ENCODE results near the gene R3HCC1L.

R3HCC1L gene

DNA sequence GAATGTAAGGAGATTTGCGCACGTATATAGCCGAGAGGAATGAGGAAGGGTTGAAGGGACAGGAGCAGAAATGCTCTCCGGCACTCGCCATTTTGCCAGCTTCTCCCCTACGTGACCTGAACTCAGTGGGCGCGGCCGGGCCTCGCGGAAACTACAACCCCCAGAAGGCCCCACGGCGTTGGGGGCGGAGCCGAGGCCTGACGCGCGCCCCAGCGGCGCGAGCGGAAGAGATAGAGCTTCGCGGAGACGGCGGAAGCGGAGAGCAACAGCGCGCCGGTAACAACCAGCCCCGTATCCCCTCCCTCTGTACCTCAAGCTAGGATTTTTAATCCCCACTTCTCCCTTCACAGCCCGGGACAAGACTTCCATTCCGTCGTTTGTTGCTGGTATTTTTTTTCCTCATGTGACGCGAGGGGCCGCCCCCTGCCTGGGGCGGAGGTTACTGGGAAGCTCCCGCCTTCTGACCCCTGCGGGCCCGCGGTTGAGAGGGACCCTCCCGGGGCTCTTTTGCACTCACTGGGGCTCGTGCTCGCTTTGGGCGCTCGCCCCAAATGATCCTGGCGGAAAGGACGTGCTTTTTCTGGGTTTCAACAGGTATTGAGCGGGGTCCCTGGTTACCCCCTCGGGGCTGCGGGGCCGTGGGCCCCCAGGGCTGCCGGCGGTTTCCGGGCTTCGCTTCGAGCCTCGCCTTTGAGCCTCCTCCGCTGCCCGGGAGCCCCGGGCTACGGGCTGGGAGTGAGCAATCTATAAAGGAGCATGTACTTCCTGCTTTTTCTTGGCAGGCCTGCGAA, at the start of gene R3HCC1L:
Gene R3HCC1L (plus strand): TSS at position 227 of the 791 bp plus-strand sequence. CDS start 73,458 bp downstream, outside the sequence.
- peak; percentile 92 for DNase-seq (ENCODE audit: low spot score)

DNA sequence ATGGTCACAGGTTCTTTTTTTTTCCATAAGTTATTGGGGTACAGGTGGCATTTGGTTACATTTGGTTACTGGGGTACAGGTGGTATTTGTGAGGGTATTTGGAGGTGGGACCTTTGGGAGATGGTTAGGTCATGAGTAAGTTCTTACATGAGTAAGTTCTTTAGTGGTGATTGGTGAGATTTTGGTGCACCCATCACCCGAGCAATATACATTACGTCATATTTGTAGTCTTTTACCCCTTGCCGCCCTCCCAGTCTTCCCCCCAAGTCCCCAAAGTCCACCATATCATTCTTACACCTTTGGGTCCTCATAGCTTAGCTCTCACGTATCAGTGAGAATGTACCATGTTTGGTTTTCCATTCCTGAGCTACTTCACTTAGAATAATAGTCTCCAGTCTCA, 49.2 kb upstream of the R3HCC1L start:
- no peak for DNase-seq (ENCODE audit: low spot score)

DNA sequence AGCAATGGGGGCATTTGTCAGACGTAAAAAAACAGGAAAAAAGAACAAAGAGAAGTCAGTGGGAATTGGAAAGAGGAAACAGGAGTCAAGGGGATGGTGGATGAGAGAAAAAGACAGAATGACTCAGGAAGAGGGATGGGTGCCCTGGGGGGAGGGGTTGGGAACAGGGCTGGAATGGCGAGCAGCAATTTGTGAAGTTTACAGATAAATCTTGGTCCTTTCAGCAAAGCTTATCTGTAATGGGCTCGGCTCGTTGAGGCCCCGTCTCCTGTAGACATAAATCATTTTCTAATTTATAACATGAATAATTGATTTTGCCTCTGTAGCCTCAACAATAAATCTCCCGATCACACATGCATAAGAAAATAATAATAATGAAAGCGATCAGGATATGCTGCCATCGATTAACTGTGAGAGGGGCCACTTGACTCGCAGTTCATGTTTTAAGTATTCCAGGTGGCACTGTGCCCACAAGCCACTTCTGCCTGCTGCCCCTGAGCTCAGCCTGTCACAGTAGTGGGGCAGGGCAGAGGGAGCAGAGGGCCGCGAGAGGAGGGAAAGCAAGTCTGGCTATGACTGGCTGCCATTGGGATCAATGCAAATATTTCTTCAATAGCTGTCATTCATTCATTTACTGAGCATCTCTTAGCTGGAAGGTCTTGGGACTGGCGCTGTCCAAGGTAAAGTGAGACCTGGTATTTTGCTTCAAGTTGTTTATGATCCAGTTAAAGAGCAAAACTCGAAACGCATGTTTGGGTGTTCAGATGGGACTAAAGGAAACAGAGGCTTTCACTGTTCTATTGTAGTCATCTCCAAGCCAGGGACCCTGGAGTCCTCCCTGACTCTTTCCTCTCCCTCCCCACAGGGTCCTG, 47.4 kb upstream of the R3HCC1L start:
- DNase-seq (ENCODE audit: low spot score) = no peak

DNA sequence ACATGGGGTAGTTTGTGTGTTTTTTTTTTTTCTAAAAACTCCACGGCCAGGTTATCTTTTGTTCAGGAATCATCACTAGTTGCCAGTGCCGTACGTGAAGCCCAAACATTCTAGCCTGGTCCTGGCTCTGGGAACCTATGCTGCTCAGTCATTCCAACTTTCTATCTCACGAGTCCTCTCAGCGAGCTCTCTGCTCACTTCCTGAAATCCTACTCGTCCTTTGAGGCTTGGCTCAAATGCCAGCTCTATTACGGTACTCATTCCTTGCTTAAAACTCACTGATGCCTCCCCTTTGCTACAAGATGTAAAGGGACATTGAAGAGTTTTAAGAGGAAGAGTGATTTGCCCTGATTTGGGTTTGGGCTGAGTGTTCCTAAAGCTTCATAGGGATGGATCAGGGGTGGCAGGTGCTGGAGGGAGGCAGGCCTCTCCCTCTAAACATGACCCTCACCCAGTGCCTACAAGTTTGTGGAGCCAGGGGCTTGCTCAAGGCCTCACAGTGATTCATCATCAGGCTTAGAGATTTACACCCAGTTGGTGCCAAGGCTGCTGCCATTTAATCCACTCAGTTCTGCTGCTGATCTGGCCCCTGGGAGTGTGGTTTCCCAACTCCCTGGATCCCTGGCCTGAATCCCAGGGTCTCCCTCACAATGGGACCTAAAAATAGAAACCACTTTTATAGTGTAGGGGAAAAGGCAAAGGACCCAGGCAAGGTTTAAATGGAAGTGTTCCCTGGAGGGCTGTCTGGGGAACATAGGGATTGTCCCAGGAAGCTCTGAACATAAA, 46.1 kb upstream of the R3HCC1L start:
- no peak for DNase-seq (ENCODE audit: low spot score)

DNA sequence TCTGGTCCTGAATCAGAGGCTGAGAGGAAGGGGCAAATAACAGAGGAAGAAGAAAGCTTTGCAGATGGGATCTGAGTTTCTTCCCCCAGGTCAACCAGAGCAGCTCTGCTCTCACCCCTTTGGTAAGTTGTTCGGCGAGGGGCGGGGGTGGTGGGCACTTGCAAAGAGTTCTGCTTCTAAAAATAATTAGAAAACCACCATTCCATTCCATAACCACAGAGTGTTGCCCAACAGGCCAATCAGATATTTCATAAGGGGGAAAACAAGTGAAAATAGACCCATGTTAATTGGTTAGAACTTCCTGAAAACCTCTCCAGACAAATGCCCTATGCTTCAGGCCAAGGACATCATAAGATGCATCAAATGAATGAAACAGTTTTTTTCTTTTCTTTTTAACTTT, 43.6 kb upstream of the R3HCC1L start:
- DNase-seq (ENCODE audit: low spot score) = no peak

DNA sequence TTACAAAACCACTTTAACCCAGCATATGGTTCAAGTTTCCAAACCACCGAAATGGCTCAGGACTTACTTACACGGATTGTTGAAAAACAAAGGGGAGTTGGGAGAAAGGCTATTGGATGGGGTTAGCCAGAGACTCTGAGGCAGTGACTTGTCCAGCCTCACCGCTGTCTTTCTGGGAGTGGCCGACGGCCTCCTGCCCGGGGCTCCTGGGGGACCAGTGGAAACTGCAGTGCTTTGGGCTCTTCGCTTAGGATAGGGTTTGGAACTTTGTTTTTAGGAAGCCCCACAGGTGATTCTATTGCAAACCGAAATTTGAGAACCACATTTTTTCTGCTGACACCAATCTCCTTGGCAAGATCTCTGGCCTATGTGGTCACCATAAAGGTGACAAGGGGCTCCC, 38.1 kb upstream of the R3HCC1L start:
- DNase-seq (ENCODE audit: low spot score) = no peak

DNA sequence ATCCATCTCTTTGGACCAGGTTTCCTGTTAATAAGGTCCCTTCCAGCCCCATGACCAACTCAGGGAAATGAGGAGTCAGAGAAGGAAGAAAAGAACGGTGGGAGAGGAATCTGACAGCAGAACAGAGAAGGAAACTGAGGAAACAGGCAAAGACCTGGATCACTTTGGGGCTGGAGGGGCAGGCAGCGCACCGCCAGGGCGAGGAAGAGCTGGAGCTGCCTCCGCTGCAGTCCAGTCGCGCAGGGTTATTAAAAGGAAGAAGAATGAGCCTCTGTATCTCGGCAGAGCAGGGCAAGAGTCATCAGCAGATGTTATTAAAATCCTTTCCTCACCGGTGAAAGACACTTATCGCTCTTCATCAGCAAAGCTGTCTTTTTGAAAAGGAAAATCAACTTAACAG, 37.7 kb upstream of the R3HCC1L start:
- DNase-seq (ENCODE audit: low spot score) = no peak

DNA sequence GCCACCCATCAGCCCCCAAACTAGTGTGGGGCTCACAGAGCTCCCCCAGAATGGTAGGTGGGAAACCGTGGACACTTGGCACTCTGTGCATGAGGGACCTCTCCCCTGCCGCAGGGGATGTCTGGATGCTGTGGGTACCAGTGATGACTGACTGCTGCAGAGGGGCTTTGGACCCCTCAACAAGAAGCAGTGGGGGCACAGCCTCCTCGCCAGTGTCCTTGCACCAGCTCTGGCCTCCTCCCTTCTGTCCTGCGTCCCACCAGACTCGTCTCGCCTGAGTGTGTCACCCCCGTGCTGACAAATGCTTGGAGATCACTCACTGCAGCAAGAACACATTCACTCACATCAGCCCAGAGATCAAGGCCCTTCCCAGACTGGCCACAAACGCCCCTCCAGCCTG, 37.3 kb upstream of the R3HCC1L start:
- no peak for DNase-seq (ENCODE audit: low spot score)

DNA sequence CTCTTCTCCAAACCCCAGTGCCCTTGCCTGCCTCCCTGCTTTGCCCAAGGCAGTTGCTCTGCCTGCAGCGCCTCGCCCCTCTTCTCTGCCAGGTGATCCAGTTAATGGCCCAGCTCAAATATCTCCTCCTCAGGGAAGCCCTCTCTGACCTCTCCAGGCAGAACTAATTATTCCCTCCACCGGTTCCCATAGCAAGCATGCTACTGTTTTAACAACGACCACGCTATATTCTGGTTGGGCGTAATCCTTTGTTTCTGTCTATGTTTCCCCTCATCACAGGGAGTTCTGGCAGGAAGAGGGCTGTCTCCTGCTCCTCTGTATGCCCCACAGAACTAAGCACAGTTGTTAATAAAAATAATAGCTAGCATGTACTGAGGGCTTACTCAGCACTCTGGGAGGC, 36.8 kb upstream of the R3HCC1L start:
- DNase-seq (ENCODE audit: low spot score) = no peak

DNA sequence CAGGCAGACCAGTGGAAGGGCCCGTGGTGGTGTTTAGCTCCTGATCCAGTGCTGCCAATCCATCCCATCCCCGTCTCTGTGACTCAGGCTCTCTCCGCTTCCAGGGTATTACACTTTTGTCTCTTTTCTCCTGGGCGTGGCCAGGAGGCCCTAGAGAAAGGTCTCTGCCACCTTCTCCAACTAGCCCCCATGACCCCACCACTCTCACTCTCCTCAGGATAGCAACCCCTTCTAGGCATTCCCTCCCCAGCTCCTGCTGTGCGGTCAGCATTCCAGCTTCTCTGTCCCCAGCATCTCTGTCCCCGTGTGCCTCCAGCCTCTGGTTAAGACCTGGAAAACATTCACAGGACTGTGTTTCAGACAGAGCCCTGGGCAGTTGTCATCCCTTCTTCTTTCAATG, 36.2 kb upstream of the R3HCC1L start:
- DNase-seq (ENCODE audit: low spot score) = no peak

DNA sequence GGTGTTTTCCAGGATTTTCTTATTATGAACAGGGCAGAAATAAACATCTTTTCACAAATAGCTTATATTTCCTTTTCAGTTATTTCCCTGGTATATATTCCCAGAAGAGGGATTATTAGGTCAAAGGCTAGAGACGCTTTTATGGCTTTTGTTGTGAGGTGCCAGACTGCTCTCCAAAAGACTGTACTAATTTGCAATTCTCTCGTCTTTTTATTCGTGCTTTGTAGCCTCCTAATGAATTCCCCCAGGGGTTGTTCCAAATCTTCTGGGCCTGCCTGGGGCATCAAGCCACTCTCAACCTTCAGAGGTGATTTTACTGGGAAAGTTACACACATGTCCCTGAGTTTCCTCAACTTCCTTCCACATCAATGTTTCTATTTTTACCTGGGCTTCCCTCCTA, 34.0 kb upstream of the R3HCC1L start:
- no peak for DNase-seq (ENCODE audit: low spot score)

DNA sequence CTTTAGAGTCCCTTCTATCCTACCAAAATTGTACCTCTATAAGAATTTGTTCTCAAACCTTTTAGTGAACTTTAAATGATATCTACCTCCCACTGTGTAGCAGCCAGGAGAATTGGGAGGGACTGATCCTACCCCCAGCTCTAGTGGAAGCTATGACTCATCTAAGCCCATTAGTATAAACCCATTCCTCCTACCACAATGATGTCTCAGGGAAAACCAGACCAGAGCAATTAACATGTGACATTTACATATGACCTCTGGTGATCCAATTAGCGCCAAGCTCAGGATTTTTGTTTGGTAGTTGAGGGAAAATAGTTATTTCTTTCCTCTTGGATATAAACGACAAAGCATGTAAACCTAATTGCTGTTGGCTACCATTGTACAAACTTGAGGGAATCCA, 33.1 kb upstream of the R3HCC1L start:
- DNase-seq (ENCODE audit: low spot score) = no peak

DNA sequence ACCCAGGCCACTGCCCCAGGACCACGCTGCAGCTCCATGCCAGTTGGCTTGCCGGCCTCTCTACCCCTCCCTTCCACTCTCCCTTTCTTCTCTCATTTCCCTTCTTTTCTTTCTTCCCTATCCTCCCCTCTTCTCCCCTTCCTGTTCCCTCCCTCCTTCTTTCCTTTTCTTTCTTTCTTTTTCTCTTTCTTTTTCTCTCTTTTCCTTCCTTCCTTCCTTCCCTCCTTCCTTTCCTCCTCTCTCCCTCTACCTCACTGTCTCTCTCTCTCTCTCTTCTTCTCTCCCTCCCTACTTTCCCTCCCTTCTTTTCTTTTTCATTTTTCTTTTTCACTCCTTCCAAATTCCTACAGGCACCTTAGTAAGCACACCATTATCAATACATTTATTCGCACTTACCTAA, 30.3 kb upstream of the R3HCC1L start:
- no peak for DNase-seq (ENCODE audit: low spot score)

DNA sequence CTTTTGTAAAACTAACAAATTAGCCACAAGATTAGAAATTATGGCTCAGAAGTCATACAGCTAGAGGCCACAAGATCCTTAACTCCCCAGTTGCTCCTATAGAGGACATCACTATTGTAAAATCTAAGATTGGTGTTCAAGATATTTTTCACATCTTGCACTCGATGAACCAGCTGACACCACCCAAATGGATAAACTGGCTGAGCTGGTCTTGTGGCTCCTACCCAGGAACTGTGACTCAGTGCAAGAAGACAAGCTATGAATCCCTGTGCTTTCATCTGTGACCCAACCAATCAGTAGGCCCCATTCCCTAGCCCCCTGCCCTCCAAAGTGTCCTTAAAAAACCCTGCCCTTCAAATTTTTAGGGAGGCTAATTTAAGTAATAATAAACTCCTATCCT, 27.9 kb upstream of the R3HCC1L start:
- DNase-seq (ENCODE audit: low spot score) = no peak

DNA sequence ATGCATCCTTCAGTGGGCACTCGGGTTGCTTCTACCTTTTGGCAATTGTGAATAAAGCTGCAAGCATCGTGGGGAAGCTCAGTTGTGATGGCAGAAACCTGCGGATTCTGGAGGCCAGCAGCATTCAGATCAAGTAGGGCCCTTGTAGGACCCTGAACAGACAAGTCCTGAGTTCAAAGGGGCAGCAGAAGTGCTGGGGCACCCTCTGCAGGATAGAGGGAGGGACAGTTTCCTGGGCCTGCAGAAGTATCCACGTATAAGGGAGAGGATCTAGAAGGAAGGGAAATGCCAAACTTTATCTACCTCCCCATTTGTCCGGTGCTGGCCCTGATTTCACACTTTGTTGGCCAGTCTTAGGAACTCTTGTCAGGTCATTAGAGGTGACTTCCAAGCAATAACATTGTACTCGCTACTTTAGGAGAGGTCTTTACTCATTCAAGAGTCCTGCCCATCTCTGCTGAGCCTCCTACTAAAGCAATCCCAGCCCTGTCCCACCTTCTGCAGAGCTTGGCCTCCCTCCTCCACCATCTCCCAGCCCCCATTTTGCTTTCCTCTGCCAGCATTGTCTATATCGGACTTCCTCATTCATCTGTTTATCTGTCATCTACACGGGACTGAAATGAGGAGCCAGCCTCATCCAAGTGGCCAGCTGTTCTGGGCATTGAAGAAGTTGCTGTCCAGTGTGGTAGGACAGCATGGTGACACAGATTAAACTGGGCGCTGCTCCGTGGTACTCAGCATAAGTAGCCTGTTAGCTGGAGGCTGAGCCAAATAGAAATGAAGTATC, 26.6 kb upstream of the R3HCC1L start:
- no peak for DNase-seq (ENCODE audit: low spot score)

DNA sequence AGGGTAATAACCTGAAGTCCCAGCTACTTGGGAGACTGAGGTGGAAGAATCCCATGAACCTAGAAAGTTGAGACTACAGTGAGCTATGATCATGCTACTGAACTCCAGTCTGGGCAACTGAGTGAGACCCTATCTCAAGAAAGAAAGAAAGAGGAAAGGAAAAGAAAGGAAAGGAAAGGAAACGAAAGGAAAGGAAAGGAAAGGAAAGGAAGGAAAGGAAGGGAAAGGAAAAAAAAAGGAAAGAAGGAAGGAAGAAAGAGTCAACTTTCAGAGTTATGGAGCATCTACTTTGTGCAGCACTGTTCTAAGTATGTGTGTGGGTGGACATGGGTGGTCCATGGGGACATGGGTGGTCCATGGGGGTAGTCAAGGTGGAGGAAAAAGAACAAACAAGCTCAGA, 24.1 kb upstream of the R3HCC1L start:
- no peak for DNase-seq (ENCODE audit: low spot score)

DNA sequence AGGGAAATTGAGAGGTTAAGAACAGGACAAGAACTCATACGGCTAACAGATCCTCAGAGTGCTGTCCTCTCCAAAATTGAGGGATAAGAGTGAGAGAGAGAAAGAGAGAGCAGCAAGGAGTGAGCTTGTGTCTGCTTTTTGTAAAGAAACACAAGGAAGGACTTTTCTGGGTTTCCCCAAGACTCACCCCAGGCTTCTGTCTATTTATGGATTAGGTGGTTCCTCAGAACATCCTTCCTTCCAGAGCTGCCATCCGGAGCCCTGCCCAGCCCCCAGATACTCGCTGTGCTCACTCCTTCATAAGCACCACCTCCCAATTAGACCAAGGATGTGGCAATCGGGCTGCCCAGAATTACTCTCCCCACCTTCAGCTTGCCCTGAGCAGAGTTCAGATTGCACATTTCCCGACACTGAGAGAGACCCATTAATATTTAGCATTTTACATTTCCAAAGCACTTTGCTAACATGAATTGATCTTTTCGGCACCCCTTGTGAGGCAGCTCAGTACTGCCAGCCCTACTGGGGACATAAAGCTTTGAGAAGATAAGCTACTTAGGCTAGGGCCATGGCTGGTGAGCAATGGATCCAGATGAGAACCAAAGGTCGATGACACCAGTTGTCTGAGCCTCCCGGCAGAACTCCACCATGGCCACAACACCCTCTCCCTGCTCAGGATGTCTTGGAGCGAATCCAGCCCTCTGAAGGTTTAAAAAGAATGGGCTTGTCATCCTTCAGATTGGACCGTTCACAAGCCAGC, 19.2 kb upstream of the R3HCC1L start:
- DNase-seq (ENCODE audit: low spot score) = no peak

DNA sequence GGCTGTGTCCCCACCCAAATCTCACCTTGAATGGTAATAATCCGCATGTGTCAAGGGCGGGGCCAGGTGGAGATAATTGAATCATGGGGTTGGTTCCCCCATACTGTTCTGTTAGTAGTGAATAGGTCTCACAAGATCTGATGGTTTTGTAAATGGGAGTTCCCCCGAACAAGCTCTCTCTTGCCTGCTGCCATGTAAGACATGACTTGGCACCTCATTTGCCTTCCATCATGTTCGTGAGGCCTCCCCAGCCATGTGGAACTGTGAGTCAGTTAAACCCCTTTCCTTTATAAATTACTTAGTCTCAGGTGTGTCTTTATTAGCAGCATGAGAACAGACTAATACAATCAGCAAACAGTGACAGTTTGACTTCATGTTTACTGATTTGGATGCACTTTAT, 14.6 kb upstream of the R3HCC1L start:
- no peak for DNase-seq (ENCODE audit: low spot score)

DNA sequence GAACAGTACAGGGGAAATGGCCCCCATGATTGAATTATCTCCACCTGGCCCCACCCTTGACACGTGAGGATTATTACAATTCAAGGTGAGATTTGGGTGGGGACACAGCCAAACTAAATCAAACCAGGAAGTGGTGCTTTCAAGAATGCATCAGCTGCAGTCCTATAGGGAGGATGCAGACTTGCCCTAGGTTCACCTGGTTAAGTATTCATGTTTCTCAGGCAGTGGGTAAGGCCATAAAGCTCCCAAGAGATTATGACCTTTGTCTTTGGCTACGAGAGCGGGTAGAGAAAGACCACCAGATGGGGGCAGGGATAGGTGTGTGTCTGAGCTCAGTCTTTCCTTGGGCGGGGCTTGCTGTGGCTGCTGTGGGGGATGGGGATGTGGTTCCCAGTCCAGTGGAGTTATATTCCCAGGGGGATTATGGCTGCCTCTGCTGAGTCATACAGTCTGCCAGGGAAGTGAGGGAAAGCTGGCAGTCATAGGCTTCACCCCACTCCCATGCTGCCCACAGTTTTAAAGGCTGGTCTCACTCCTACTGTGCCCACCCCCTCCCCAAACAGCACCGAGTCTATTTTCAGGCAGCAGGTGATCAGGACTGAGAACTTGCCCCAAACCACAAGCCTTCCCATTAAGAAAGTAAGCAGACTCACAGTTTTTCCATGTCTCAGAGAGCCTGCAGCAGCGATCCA, 8.4 kb upstream of the R3HCC1L start:
- no peak for DNase-seq (ENCODE audit: low spot score)

DNA sequence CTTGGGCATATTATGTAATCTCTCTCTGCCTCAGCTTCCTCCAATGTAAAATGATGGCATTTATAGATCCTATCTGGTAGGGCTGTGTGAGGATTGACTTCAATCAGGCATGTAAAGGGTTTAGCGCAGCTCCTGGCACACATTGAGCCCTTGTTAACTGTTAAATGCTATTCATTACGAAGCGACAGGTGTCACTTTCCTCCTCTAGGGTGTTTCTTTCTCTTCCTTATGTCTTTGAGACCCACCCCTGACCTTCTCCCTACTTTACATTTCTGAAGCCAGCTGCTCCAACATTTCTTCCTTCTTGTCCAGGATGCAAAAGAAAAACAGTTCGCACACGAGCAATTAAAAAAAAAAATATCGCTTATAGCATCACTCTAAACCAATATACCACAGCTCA, 5.7 kb upstream of the R3HCC1L start:
- DNase-seq (ENCODE audit: low spot score) = no peak
